NB4 (cell line): ENCODE measurements around the gene PBRM1.

Source experiments
- DNase-seq: peaks from one replicate; pipeline ENCODE4 v3.0.0; 2010; ENCODE audit warnings: low read depth
- H3K4me3 ChIP-seq: one replicate; pipeline ENCODE4 v1.5.1; 2011; ENCODE audit warnings: mild to moderate bottlenecking, low read depth, low read length, moderate library complexity
- MYC ChIP-seq: IDR thresholded peaks from 2 replicates; pipeline ENCODE4 v1.6.1; 2011; ENCODE audit warnings: low read depth, low read length
- POLR2A ChIP-seq: IDR thresholded peaks from 2 replicates; pipeline ENCODE4 v1.6.1; 2011; ENCODE audit warnings: mild to moderate bottlenecking; ENCODE audit not compliant: insufficient read length; ENCODE audit errors: extremely low read depth
- TF ChIP-seq, protein P1 (sequence below): IDR thresholded peaks from one replicate; pipeline ENCODE4 v1.5.1; 2012; ENCODE audit warnings: low read depth, low read length
- TF ChIP-seq, protein P2 (sequence below): IDR thresholded peaks from 2 replicates; pipeline ENCODE4 v1.6.1; 2011; ENCODE audit warnings: low read depth, low read length

The PBRM1 gene

DNA sequence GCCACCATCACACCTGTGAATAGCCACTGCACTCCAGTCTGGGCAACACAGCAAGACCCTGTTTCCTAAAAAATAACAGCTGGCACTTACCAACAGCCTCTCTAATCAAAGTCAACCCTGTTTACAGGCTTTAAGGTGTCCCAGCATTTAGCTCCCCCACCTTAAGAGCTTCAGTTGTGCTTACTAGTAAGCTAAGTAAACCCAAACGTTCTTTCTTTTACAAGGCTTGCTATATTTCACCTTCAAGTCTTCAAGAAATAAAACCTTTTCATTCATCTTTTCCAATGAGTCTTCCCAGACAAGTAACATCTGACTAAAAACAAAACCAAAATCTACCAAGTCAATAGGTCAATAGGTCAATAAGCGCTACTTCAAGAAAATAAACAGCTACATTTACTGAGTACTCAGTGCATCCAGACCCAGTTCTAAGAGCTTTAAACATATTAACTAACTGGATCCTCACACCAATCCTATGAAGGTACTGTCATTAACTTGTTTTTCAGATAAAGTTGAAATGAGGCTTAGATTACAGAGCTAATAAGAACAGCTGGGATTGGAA lies 62.4 kb downstream of the PBRM1 start:
- no peak for DNase-seq
- no peak for TF ChIP-seq MYC
- TF ChIP-seq, protein P1, sequence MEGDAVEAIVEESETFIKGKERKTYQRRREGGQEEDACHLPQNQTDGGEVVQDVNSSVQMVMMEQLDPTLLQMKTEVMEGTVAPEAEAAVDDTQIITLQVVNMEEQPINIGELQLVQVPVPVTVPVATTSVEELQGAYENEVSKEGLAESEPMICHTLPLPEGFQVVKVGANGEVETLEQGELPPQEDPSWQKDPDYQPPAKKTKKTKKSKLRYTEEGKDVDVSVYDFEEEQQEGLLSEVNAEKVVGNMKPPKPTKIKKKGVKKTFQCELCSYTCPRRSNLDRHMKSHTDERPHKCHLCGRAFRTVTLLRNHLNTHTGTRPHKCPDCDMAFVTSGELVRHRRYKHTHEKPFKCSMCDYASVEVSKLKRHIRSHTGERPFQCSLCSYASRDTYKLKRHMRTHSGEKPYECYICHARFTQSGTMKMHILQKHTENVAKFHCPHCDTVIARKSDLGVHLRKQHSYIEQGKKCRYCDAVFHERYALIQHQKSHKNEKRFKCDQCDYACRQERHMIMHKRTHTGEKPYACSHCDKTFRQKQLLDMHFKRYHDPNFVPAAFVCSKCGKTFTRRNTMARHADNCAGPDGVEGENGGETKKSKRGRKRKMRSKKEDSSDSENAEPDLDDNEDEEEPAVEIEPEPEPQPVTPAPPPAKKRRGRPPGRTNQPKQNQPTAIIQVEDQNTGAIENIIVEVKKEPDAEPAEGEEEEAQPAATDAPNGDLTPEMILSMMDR, result no peak
- no peak for TF ChIP-seq POLR2A
- TF ChIP-seq, protein P2, sequence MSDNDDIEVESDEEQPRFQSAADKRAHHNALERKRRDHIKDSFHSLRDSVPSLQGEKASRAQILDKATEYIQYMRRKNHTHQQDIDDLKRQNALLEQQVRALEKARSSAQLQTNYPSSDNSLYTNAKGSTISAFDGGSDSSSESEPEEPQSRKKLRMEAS, result no peak

DNA sequence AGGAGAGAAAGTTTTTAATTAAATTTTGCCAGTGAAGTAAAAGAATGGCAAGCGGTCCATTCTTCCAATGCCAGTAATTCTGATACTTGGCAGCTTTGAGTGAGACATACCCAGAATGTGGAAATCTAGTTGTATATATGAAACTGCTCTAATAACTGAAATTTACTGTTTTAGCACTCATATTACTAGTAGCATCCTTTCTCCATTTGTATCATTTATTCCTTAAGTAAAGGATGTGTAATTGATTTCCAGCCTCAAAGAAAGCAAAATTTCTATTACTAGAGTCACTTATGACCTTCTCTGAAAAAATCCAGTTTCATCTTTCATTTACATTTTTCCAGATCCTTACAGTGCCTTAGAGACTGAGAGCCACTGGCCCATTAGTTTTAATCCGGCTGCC lies 65.1 kb downstream of the PBRM1 start:
- no peak for DNase-seq
- no peak for TF ChIP-seq MYC
- TF ChIP-seq, protein P2, result no peak
- TF ChIP-seq, protein P1, result no peak
- no peak for TF ChIP-seq POLR2A

More for the DNA sequence above, 62.4 kb downstream of the PBRM1 start:
- no peak overlapping the region for H3K4me3 ChIP-seq

DNA sequence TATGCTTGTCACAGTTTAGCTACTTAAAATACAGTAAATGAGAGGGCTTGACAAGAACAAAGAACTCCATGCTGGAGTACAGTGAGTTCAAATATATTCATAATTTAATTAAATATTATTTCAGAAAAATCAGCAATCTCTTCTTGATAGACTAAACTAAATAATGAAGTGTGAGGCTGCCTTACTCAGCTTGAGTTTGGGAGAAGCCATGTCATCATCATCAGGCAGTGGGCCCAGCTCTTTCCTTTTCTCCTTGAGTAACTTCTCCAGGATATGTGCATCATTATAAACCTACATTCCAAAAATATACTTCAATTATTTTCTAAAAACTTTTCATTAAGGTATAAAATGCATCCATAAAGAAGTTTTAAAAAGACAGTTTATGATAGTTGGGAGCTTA lies 70.5 kb downstream of the PBRM1 start:
- no peak for DNase-seq
- no peak overlapping the region for H3K4me3 ChIP-seq
- TF ChIP-seq, protein P2, result no peak
- no peak for TF ChIP-seq MYC
- no peak for TF ChIP-seq POLR2A
- TF ChIP-seq, protein P1, result no peak

More for the DNA sequence above, 65.1 kb downstream of the PBRM1 start:
- no peak overlapping the region for H3K4me3 ChIP-seq

DNA sequence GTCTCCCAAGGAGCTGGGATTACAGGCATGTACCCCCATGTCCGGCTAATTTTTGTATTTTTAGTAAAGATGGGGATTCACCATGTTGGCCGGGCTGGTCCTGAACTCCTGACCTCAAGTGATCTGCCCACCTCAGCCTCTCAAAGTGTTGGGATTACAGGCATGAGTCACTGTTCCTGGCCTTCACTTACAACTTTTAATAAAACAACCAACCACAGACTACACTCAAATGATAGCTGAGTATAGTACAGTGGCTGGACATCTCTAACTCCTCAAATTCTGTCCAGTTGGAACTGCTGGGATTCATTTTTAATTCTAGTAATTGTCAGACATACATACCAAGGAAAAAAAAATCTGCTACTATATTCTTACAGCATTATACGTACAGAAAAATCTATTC lies 71.0 kb downstream of the PBRM1 start:
- no peak overlapping the region for H3K4me3 ChIP-seq
- no peak for DNase-seq
- TF ChIP-seq, protein P2, result no peak
- no peak for TF ChIP-seq MYC
- TF ChIP-seq, protein P1, result no peak

DNA sequence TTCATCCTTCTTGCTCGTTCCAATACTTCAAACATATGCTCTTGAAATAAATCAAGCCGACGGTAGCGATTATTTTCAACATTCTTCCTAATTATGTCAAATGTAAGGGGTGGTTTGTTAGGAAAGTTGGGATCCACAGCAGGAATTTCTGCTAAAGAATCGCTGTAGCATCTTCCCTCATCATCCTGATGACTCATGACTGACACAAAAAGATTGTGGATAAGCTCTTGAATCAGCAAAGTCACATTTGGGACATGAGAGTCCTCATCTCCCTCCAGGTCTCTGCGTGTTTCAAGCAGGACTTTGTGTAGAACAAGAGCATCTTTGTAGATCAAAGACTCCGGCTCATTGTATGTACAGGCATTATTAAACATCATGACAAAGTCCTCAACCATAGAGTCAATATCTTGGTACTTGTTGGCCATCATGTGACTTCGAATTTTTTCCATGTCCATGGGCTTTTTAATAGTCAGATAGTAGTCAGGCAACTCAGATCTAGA lies 76.3 kb downstream of the PBRM1 start:
- no peak overlapping the region for H3K4me3 ChIP-seq
- TF ChIP-seq, protein P2, result no peak
- TF ChIP-seq POLR2A (no peak), MYC (no peak)
- TF ChIP-seq, protein P1, result no peak
- DNase-seq, result no peak

DNA sequence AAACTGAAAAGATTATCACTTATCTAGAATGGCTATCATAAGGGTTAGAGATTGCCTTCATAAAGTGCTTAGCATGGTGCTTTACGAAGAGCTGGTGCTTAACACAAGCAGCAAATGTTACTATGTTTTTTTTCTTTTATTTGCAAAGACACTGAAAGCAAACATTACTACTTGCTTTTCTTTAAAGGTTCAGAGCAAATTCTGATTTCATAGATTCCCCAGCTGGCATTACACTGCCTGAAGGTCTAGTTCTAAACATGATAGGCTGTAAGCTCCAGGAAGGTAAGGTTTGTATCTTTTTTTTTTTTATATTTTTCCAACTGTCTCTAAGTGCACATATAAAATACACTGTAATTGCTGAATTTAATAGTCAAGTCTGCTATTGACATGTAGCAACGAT lies 77.4 kb downstream of the PBRM1 start:
- DNase-seq, result no peak
- no peak overlapping the region for H3K4me3 ChIP-seq
- no peak for TF ChIP-seq POLR2A
- TF ChIP-seq, protein P1, result no peak
- TF ChIP-seq, protein P2, result no peak
- no peak for TF ChIP-seq MYC
